ENCODE data around the gene COX7A2.

The COX7A2 gene

GRCh38 chr6:75268121-75268987 is 24.8 kb upstream of the COX7A2 start:
- DNase-seq, result no peak

DNA sequence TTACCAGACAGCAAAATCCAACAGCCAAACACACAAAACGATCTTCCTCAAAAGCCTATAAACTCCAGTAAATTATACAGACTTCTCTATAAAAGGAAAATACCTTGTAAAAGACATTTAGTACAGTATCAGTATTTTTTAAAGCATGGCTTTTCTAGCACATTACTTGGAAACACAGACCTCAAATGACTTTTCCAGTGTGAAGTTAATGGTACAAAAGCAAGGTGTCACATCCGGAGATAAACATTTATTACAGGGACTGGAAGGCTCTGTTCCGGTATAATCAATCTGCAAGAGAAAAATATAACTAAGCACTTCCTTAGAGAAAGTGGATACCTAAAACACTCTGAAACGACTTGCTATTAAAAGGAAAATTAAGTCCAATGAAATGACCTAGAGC is 23.9 kb upstream of the COX7A2 start:
- DNase-seq, result no peak

DNA sequence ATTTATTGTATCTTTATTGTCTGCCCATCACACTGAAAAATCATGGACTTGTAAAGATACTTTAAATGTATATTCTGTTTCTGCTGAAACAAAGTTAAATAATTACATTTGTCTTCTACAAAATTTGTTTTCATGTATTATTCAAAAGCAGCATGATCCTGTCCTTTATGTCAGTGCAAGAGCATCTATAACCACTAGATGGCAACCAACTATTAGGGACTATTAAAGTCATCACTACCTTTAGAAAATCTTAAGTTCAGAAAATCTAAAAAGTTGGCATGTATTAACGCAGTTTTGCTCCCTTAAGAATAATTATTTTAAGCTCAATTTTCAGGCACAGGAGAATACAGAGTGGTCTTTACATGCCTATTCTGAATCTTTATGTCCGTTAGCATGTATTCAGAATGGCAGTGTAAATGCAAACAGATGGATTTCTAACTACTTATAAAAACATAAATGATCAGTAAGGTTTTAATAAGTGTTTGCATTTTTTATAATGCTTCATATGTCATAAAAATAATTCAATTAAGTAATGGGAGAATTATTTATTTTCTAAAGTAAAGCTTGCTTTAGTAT is 23.2 kb upstream of the COX7A2 start:
- DNase-seq, result peak in 3 of 6 experiments; percentile 12 to 36 (median 21)

DNA sequence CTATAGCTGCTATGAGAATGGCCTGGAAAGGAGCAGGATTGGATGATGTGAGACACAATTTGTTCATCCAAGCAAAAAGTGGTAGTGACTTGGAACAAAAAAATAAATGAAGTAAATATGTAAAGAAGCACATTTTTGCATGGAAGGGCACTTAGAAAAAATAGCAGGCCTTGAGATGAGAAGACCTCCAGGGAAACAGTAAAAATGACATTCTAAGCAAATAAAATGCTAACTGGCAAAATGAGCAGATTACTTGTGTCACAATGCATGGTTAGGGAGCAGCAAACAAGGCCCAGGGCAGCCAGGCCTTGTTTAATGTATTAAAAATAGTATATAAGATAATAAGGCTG is 19.8 kb upstream of the COX7A2 start:
- DNase-seq, result no peak

DNA sequence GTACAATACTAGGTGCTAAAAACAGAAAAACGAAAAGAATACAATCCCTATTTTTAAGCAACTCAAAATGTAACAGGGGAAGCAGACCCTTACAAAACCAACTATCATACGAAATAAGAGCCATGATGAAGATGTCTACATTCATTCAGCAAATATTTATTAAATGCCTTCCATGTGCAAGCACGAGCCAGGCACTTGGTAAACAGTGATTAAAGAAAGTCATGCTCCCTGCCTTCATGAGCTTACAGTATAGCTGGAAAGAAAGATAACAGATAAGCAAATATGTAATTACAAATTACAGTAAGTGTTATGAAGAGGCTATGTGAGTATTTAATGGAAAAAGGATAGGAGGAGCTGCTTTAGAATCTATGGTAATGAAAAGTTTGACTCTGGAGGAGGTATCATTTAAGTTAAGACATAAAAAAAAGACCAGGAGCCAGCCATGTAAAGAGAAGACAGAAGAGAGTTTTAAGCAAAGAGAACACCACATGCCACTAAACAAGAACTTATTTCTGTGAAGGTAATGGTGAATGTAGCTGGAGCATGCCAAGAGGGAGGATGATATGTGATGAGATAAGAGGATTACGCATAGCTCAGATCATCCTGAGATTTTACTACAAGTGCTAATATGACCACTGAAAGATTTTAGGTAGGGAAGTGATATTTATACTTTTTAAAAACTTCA is 19.3 kb upstream of the COX7A2 start:
- DNase-seq, result no peak

DNA sequence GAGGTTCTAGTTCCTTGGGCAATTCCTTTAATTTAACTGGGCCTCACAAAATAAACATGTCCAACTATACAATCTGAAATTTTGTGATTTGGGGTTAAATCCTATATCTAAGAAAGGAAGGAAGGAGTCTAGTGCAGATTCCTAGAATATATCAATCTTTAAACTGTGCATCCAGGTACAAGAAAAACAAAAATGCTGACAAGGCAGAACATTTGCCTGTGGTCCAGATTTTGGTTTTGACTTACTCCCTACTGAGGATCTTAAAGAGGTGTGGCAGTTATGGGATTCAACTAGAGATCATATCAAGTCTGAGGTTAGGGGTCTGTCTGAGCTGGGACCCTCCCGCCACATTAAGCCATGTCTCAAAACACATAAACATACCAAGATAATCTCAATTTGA is 17.7 kb upstream of the COX7A2 start:
- no peak for DNase-seq

DNA sequence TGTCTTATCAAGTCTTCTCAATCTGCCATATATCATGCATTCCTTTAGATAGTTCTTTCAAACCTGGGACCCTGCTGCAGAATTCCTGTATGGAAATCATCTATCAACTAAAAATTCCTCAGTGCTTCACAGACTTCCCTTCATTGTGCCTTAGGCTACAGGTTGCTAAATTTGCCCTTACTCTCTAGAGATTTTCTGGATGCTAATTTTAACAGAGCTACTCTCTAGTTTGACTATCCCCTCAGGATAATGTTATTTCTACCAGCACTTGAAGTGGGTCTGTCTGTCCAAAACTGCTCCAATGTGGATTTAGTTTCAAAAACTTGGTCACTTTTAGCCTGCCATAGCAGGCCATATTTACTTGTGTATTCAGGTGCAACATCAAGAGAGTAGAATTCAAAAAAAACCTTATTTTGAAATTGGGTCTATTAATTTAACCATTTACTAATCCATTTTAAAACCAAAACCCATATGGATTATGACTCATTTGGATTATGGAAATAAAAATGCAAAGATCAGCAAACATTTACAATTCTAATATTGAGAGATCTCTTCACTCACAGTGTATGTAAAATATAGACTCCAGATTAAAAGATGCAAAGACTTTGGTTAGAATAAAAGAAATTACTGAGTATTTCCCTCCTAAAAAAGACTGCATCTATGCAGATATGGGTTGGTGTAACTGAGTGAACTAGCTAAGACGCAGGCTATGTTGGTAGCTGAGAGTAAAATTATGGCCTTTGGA is 13.9 kb upstream of the COX7A2 start:
- DNase-seq, result no peak

GRCh38 chr6:75250552-75250951 is 7.0 kb upstream of the COX7A2 start:
- DNase-seq, result no peak

GRCh38 chr6:75249837-75250236 is 6.2 kb upstream of the COX7A2 start:
- no peak for DNase-seq

DNA sequence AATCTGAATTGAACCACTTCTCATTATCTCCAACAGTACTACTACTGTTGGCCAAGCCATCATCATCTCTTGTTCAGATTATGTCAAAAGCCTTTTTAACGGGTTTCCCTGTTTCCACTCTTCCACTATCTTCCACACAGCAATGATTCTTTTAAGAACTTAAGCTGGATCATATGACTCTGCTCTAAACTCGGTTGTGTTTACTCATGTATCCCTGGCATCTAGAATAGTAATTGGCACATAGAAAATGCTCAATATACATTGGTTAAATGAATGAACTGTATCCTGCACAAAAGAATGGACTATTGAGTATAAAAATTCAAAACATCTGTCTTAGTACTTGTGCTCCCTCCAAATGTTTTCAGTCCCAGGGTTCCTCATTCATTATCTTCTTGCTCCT is 2.8 kb upstream of the COX7A2 start:
- no peak for DNase-seq

DNA sequence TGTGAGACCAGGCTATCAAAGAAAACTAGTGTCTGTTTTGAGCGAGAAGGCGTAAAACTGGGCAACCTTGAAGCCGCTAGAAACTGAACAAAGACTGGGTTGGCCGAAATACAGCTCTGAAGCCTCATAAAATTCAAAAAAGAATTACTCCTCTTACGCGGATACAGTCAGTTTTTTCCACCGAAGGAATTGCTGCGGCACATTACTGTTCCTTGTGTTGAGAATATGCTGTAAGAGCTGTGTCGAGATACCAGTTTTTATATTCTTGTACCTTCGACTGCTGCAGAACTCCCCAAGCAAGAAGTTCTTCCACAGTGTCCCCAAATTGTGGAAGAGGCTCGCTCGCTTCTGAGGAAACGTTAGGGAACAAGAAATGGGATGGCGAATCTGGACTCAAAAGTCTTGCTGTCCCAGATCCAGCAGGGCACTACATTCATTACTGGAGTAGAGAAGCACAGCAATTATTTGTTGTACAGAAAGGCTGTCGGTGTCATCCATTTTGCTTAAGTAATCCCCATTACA is 523 bp upstream of the COX7A2 start:
- DNase-seq, result no peak

GRCh38 chr6:75236630-75237029 is 7.0 kb downstream of the COX7A2 start:
- no peak for DNase-seq

GRCh38 chr6:75235271-75235670 is 8.3 kb downstream of the COX7A2 start:
- no peak for DNase-seq

GRCh38 chr6:75234126-75234865 is 9.3 kb downstream of the COX7A2 start:
- no peak for DNase-seq

DNA sequence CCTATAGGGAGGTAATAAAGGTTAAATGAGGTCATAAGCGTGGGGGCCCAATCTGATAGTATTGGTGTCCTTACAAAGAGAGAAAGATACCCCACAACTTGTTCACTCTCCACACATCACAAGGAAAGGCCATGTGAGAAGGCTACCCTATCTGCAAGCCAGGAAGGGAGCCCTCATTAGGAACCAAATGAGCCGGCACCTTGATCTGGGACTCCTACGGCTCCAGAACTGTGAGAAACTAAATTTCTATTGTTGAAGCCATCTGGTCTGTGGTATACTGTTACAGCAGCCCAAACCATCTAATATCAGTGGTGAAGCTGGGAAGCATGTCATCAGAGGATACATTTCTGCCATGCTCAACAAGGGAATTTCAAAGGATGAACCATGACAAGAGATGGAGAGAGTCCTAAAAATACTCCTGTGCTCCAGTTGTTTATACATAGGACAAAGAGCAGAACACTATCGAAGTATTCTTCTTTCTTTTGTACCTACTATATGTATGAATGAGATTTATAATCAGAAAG is 10.4 kb downstream of the COX7A2 start:
- no peak for DNase-seq

DNA sequence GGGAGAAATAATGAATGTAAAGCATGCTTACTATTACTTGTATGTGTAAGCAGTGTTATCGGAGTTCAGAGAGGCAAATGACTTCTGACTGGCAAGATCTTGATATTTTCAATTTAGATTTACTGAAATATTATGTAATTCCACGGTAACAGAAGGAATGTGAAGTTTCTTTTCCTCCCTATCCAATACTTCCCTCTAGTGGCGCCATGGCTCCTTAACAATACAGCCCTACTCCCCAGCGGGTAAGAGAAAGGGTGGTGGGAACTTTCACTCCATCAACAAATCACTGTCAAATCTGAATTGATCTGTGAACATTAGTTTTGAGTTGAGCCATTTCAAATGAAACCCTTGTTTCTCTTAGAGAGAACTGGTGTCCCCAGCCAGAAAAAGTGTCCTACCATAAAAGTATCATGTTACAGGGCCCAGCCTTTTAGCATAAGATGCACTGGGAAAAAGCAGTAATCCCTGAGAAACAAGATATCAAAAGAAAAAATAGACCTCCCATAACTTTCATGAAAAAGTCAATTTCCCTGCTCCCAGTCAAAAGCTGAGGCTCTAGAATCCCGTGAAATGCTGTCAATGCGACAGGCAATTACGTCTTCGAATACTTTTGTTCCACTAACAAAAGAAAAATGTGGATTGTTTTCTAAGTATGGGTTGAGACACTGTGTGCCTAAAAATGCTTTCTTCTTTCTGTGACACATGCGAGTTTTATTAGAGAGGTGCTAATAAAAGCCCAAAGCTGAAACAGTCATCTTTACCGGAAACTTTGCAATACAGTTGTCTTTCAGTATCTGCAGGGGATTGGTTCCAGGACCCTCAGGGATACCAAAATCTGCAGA is 12.9 kb downstream of the COX7A2 start:
- no peak for DNase-seq

- no peak for DNase-seq
These were observed 19.2 kb downstream of the COX7A2 start for GRCh38 chr6:75224303-75224926.

GRCh38 chr6:75223428-75223827 is 20.2 kb downstream of the COX7A2 start:
- no peak for DNase-seq

GRCh38 chr6:75222261-75222660 is 21.3 kb downstream of the COX7A2 start:
- no peak for DNase-seq

DNA sequence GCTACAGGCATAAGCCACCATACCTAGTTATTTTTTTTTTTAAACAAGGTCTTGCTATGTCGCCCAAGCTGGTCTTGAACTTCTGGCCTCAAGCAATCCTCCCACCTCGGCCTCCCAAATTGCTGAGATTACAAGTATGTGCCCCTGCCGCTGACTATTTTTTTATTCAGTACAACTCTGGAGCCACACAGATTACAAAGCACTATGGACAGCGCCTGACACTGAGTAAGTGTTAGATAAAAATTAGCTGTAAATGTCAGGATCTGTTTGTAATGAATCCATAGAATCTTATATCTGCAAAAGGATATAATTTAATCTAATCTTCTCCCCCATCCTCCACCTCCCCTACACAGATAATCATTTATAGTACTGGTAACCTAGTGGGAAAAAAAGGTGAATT is 22.5 kb downstream of the COX7A2 start:
- no peak for DNase-seq

- no peak for DNase-seq
These were observed 23.2 kb downstream of the COX7A2 start for GRCh38 chr6:75220357-75220756.

Measured in stimulated activated naive CD4-positive, alpha-beta T cell (primary cell).